ENCODE measurements around the gene FARS2.
A peak's percentile ranks its signal among the peaks of the same experiment; 100 is the strongest.

FARS2 gene

DNA sequence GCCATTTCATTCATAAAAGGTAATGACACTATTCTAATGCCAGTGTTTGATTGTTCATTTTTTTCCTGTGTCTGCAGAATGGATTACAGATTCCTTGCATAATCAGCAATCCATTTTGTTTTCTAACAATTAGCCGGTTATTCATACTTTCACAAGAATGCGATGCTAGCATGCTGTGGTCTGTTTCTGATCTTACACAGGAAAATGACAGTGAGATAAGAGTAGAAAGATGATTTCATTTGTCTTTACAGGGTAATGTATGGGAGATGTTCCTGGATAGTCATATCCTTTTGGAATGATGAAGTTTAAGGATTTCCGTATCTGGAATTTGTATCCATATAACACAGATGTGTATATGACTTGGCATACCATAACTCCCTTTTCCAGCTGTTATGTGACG lies 207.3 kb downstream of the FARS2 start:
- no peak for DNase-seq (ENCODE audit: low read depth)

DNA sequence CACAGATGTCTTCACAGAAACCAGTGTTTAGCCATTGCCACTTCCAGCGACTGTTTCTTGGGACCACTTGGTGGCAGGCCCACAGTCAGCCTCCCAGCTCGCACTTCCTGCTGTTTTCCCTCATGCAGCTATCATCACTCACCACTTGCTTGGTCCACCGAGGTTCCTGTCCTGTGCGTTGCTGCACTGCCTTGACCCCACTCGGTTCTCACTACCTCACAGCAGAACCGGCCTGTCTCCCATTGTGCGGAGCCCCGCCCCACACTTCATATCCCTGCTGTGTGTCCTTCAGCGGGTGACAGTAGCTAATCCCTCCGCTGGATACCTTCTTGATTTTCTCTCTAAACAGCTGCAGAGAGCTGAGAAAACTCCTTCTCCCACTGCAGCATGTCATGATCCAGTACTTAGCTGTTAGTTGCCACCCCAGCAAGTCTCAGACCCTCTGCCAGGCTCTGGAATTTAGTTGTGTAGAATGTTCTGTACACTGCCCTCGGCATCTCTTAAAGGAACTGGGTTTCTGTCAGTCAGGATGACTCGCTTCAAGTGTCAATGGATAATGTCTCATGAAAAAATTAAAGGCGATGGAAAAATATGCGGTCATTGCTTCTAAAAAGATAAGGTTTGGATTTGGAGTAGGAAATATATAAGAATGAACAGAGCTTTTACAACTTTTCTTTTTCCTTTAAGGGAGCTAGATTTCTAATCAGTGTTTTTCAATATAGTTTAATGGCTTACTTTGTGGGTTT lies 208.0 kb downstream of the FARS2 start:
- no peak for DNase-seq (ENCODE audit: low read depth)

DNA sequence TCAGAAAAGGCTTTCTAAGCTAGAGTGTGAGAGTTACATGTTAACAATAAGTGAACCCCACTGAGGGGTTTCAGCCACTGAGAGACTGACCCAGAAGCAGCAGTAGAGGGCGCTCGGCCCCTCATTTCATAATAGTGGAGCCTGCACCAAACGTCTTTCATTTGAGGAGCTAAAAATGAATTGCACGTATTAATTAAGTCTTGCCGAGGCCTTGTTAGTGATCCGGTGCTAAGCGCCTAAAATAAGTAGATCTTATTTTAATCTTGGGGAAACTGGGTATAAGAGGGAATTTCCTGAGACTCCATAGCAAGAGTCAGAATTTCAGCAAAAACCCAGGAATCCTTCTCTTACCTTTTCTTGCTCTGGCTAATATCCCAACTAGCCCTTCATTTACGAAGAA lies 209.7 kb downstream of the FARS2 start:
- DNase-seq (ENCODE audit: low read depth) = peak; percentile 47

DNA sequence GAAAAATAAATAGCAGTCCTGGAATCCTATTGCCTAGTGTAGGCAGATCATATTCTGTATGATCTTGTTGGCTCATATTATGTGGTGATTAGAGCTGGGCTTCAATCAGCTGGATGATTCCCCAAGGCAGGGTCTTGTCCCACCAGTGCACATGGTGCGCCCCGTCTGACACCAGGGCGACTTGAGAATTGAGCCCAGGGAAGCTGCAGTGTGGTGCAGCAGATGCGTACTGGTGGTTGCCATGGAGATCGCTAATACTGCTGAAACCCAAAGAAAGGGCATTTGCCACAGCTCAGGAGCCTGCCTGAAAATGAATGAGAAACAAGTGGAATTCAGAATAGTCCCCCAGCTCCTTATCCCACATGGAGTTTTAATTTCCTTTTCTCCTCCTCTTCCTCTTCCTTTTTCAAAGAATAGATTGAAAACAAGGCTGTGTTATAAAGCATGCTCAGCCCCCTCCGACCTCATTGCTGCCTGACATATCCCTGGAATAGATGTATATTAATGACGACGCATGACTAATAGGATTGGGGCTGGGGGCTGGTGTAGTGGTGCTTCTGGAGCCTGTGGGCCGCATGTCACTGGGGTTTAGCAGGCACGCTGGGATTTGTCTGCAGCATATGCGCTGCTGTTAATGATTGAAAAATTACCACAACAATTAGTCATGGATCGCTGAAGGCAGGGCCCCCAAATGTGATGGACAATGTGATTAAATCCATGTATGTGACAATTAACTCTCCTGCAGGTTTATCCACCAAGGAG lies 210.5 kb downstream of the FARS2 start:
- no peak for DNase-seq (ENCODE audit: low read depth)

DNA sequence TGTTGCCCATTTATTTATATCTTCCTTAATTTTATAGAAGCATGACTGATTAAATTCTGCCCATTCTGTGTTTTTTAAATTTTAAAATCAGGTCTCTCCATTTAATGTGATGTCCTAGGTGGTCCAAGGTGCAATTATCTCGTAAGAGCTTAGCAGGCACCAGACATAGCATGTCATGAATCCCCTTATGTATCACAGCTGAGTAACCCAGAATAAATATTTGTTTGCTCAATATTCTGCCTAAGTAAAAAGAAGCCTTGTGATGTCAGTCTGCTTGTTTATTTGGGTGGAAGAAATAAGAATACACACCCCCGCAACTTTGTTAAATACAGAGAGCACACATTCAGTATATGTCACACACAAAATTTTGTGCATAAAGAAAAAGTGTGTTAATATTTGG lies 211.3 kb downstream of the FARS2 start:
- no peak for DNase-seq (ENCODE audit: low read depth)

DNA sequence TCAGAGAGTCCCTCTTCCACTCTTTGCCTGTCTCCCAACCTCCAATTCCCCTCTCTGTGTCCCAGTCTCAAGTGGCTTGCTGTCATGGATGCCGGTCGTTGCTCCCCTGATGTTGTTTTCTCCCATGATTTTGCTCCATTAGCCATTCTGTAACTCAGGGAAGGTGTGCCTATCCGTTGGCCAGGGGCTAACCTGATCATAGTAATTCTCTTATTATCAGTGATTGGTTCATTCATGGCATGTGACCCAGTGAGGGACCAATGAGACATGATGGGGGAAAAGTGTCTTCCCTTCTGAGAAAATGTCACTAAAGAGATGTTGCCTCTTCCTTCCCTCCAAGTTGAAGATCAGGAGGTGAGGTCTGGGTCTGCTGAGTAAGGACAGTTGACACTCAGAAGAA lies 214.5 kb downstream of the FARS2 start:
- no peak for DNase-seq (ENCODE audit: low read depth)

DNA sequence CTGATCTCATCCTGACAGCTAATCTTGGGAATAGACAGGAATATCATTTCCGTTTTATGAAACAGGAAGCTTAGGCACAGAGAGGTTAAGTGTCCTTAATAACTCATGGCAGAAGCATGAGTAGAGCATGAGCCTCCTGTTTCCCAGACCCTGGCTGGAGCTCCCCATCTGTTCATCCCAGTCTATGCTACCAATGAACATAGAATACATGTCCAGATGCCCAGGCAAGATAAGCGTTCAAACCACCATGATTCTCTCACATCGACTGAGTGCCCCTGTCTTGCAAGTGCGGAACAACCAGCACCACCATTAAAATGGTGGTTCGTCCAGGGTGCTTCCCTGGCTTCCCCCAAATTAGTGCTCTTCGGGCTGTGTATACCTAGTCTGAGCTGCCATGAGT lies 217.1 kb downstream of the FARS2 start:
- DNase-seq (ENCODE audit: low read depth) = no peak

DNA sequence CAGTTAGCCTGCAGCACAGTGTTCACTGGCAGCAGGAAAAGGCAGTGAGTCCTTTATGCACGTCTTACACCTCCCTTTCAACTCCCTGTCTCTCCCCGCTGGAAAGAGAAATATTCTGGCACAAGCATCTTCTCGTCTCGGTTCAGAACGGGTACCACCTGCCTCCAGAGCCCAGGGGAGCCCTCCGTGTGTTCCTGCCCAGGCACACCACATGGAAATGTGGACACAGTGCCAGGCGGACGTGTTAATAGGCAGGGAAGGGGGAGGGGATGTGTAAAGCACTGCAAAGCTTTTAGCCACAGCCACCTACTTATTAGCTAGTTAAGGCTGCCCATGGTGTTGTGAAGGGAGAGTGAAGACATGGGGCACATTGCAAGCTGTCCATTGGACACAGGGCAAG lies 219.7 kb downstream of the FARS2 start:
- no peak for DNase-seq (ENCODE audit: low read depth)

DNA sequence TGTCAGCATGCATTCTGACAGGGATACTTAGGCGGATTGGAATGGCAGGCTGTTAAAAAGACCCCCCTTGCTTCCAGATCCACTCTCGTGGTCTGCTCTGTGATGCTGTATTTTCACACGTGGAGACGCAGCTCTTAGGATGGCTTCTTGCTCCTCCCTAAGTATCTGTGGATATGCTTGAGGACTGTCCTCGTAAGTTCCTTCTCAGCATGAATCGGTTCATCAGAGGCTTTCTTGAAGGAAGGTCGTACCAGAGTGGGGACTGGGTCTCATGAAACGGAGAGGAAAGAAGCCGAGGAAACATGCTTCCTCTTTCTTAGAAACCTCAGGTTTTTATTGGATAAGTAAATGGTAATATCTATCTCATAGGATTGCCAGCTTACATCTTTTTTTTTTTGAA lies 220.4 kb downstream of the FARS2 start:
- no peak for DNase-seq (ENCODE audit: low read depth)

DNA sequence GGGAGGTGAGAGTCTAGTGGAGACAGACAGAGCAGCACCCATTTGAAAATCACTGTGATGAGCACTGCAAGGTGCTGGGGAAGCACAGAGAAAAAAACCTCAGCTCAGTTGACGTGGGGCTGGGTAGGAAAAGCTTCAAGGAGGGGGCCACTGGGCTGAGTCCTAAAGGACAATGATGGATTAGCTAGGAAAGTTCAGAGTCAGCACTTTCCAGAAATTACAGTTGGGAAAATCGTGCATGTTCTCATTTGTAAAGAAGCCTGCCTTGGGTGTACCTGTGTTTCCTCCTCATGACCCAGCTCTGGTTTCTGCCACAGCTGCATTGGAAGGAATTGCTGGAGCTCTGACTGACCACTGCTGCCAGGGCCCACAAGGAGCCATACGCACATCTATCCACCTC lies 221.3 kb downstream of the FARS2 start:
- no peak for DNase-seq (ENCODE audit: low read depth)

DNA sequence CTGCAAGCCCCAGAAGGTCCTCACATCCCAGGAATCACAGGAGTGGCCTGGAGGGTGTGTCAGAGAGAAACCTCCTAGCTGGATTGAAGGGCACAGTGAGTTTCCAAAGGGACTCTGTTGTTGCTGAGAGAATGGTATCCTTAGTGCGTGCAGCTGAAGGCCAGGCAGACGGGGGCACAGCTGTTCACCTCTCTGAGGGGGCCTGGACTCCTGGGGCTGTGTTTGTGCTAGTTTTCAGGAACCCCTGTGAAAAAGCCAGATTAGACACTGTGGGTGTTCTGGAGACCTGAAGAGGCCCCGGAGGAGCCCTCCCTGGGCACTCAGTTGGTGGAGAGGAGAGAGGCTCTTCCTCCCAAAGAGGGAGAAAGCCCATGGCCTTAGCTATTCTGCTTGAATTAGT lies 223.4 kb downstream of the FARS2 start:
- DNase-seq (ENCODE audit: low read depth) = no peak

DNA sequence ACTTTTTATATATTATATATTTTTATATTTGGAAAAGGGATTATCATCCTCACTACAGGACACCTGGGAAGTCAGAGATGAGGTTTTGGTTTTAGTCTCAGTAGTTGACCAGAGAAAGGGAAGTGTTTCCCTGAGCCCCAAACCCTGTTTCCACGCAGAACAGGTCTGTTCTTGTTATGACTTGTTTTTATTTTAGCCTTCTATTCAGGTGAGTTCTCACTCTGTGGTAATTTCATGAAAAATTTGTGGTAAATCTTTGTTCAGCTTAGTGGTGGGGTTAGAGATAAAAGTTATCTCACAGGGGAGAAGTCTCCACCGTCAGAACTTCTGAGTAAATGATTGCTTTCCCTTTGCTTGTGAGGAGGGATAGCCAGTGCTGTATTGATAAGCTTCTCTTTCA lies 224.9 kb downstream of the FARS2 start:
- DNase-seq (ENCODE audit: low read depth) = no peak

DNA sequence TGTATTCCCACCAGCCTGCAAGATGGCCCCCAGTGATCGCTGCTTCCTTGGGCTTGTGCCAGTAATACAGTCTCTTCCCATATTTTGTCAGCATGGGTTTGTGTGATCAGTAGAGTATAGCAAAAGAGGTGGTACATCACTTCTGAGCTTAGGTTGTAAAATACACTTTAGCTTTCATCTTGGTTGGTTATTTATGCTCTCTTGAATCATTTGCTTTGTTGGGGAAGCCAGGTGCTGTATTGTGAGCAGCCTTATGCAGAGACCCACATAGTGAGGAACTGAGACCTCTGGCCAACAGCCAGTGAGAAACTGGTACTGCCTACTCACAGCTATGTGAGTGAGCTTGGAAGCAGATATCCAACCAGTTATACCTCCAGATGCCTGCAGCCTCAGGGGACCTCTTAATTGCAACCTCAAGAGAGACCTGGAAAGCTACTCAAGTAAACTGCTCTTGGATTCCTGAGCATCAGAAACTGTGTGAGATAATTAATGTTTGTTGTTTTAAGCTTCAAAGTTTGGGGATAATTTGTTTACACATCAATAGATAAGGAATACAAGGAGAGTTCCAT lies 229.3 kb downstream of the FARS2 start:
- no peak for DNase-seq (ENCODE audit: low read depth)

DNA sequence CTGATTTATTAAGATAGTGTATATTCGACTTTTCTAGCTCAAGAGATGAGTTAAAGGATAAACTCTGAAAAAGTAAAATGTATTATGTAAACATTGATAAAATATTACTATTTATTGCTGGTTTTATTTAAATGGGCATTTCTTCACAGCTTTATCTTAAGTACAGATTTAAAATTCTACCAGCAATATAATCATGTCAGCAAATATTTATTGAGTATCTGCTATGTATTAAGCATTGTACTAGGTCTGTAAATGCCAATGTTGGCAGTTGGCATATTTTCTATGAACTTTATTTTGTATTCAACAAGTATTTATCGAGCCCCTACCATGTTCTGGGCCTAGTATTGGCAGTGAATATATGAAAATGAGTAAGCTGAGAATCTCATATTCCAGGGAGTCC lies 231.0 kb downstream of the FARS2 start:
- DNase-seq (ENCODE audit: low read depth) = no peak

DNA sequence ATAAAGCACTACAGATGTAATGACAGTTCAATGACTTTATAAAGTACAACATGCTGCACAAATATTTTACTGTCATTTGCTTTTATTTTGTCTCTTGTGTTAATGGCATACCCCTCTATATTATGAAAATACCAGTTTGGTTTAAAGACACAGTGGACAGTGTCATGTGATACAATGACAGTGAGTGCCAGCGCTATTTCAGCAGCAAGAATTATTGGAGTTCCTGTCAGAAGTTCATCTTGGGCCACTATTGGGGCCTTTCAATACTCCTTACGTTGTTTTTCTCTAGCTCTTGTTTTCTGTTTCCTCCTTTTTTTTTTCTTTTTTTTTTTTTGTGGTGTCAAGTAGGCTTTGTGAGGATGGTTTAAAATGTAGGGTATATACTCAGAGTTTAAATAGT lies 232.5 kb downstream of the FARS2 start:
- no peak for DNase-seq (ENCODE audit: low read depth)

DNA sequence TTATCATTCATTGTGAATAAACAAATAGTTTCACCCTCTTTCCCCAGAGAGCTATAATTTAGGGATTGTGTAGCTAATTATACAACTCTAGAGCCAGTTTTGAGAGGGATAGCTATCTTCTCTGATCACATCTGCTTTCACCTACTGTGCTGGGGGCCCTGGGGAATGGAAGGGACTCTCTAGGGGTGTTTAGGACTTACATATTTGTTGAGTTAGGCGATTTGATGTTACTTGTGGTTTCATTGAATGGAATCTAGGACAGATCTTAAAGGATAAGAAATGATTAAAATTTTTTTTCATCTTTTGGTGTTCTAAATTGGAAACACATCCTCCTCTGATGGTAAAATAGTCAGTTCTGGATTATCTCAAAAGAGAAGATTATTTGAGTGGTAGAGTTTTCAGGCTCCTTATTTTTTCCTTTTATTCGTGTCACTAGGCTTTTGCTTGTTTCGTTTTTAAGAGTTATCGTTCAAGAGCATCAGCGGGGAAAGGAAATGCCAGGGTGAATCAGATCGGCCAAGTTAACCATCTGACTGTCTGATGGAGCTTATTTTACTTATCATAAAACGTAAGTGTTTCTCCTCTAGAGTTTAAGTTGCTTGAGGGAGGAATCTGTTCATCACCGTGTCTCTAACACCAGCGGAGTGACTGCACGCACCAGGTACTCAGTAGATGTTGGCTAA lies 236.7 kb downstream of the FARS2 start:
- no peak for DNase-seq (ENCODE audit: low read depth)

DNA sequence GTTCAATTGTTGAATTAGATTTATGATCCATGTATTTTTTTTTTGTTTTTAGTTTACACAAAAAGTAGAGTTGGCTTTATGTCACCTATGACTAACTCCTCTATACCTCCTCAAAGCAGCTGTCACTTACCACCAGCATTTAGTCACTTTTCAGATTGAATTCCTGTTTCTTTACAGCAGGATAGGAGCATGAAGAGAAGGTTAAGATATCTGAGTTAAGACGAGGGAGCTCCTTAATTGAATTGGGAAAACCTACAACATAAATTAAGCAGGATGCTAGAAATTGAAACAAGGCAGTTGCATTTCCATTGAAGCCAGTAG lies 237.2 kb downstream of the FARS2 start:
- no peak for DNase-seq (ENCODE audit: low read depth)

DNA sequence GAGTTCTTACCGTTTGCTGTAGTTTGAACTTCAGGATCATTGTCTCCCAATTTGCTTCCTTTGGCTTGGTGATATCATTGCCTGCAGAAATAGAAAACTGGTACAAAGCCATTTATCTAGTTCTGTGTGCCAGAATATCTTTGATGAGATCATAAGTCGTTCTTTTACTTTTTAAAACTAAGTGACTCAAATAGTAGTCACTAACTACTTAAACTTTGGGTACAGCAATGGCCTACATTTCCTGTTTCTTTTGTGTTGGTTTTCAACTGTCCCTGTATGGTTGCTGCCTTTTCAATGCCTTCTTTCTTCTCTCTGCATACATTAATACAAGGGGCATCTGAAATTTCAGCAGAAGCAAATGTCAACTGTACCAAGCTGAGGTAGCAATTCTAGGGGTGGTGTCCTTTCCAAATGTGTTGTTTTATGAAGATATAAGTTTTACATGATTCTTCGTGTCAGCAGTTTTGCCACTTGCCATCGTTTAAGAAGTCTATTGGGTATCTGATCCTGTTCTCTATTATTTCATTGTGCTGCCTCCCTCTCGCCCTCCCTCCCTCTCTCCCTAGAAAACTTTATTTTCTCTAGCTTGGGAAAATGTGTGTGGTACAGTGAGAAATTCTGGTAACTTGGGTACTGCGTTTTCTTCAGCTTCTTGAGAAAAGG lies 238.5 kb downstream of the FARS2 start:
- no peak for DNase-seq (ENCODE audit: low read depth)

DNA sequence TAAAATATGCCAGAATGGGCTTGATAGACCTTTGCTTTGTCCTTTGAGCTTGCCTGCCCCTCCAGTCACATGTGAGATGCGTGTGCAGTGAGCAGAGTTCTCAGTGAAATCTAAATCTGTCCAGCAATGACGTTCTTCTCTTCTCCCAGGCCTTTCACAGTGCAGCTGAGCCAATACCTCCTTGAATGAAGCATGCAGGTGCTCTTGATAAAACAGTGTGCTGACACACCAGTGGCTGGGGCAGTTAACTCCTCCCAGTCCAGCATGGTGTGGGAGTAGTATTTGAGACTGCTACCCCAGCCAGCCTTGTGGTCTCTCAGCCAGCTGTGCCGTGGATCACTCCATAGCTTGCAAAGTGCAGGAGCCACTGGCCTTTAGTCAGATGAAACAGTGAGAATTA lies 240.5 kb downstream of the FARS2 start:
- DNase-seq (ENCODE audit: low read depth) = no peak

DNA sequence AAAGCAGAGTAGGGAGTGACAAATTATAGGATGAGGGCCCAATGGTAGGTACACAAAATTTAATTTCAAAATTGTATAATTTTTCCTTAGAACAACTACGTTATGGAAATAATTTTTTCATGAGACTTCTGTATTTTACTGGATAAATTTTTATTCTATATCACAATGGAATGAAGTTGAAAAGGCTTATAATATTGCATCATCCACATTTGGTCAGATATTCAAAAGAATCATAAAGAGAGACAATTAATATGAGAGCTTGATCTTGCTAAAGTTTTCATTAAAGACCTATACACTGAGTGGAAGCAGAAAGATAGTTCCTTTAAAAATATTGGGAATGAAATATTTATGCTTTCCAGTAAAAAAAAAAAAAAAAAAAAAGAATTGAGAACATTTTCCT lies 242.8 kb downstream of the FARS2 start:
- DNase-seq (ENCODE audit: low read depth) = no peak

DNA sequence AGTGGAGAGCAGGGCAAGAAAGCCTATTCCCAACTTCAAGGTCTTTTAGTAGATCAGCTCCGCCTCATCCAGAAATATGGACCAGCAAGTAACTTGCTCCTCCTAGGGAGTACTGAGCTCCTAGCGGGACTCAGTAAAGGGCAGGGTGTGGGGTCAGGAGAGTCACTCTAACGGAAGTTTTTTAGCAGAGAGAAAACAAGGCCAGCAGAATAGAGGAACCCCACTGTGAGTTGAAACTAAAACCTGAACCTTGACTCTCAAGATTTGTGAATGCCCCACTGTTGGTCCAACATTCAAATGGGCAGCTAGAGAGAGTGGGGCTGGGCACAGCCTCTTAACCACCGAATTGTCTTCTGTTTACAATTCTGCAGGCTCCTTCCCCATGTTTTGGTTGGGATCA lies 244.8 kb downstream of the FARS2 start:
- no peak for DNase-seq (ENCODE audit: low read depth)

DNA sequence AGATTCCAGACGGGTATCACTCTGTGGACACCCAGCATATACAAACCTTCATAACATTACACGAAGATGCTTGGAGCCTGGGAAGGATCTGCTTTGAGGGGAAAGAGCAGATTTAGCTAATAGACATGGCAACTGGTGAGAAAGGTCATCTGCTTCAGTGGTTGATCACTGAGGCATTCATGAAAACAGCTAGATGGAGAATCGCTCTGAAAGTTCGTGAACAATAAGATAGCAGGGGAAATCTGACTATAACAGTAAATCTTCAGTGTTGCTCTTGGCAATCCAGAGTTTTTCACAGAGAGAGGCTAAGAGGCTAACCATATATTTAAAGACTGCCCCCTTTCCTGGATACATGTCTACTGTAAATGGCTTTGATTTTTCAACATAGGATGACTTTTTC lies 245.3 kb downstream of the FARS2 start:
- DNase-seq (ENCODE audit: low read depth) = no peak
